ENCODE results near the gene PLCG2.
"Not testable (repeated sequence)": the region's sequence is repeated elsewhere in the genome, so short reads cannot be mapped to it uniquely, and the experiment has no call there.

The PLCG2 gene

GRCh38 chr16:81908466-81909262 lies 129.6 kb downstream of the PLCG2 start:
- DNase-seq = no peak

GRCh38 chr16:81910366-81910885 lies 131.3 kb downstream of the PLCG2 start:
- no peak for DNase-seq

DNA sequence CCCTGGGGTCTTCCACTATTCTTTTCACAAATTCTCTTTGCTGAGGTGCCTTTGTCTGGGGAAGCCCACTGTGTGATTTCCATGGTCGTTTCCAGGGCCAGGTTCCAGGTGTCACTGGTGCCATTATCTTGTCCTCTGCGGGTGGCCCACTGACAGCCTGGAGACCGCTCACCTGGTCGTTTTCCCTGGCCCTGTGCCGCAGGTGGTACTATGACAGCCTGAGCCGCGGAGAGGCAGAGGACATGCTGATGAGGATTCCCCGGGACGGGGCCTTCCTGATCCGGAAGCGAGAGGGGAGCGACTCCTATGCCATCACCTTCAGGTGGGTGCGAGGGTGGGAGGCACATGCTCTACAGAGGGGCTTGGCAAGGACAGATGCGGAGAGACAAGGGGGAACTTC lies 133.3 kb downstream of the PLCG2 start:
- DNase-seq = no peak

DNA sequence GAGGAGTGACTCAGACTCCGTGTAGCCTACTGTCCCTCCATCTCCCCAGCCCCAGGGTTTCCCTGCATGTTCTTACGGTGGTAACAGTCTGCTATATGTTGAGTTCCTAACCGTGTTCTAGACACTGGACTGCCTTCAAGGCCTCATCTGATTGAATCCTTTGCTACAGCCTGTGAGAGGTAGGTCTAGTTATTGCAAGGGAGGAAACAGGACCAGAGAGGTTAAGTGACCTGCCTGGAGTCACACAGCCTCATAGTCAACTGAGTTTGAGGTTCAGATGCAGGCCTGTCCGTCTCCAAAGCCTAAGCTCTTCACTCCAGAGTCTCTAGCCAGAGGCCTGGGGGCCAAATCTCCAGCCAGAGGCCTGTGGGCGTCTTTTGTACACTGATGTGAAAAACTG lies 134.1 kb downstream of the PLCG2 start:
- no peak for DNase-seq

DNA sequence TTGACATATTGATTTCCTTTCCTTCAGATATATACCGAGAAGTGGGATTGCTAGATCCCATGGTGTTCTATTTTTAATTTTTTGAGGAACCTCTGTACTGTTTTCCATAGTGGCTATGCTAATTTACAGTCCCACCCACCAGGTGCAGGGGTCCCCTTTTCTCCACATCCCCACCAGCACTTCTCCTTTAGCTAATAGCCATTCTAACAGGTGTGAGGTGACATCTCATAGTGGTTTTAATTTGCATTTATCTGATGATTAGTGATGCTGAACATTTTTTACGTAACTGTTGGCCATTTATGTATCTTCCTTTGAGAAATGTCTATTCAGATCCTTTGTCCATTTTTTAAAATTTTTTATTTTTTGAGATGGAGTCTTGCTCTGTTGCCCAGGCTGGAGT lies 138.3 kb downstream of the PLCG2 start:
- no peak for DNase-seq

DNA sequence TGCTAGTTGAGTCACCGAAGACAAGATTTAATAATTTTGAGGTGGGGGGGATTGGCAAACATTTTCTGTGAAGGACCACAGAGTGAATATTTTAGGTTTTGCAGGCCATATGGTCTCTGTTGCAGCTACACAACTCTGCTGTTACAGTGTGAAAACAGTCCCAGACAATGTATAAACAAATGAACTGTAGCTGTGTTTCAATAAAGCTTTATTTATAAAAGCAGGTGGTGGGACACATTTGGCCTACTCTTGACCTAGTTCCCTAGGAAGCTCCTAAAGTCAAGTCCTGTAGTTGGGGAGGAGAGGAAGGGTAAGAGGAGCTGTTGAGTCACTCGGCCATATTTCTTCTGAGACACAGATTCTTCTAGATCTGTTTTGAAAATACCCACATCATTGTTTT lies 139.8 kb downstream of the PLCG2 start:
- DNase-seq = no peak

- DNase-seq = no peak
Observed at GRCh38 chr16:81920498-81920897, 141.4 kb downstream of the PLCG2 start.

DNA sequence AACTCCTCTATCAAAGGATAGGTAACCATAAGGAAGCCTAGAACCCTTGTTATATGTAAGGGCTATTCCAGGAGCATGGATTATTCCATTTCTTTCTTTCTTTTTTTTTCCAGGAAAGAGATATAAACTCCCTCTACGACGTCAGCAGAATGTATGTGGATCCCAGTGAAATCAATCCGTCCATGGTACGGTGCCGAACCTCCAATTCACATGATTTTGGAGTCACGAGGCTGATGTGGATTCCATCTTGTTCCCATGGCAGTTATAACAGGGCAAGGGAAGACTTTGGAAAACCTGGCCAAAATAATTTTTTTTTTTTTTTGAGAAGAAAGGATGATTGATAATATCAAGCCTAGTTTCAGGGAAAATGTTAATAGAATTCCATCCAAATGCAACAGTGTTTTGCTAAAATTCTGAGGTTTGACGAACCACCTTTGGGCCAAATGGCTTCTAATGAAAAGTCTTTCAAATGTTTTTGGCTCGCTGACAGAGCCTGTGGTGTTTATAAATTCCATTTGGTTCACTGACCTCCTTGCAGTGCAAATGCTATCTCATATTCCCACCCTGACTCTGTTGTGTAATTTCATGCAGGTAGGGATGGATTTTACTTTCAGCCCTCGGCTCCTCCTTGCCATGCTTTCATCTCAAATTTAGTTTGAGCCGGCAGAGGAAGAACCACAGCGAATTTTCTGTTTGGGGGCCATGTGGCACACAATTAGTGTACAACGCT lies 142.2 kb downstream of the PLCG2 start:
- DNase-seq = no peak

DNA sequence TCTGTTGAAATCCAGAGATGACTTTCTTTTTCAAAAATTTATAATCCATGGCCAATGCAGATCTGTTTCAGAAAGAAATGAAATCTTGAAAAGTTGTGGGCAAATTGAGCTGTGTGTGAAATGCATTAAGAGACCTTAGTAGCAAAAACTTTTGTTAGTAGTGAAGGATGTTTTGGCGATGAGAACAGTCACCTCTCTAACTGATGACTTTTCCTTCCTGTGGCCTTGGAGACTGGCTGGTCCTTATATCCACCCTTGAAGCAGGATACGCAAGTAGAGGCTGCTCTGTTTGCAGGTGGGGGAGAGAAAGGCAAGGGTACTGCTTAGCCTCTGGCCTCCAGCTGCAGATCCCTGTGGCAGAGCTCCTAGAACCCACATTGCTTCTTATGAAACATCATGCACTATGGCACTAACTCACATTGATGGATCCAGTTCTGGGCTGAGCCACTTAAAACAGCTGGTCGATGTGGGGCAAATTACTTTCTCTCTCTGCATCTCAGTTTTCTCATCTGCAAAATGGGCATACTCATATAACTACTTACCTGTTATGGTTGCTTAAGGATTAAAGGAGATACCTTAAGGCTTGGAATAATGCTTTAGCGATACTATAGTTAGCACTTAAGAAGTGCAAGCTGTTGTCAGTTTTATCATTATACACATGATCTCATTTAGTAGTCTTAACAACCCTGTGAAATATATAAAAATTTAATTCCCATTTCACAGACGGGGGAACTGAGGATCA lies 142.9 kb downstream of the PLCG2 start:
- DNase-seq = no peak

- DNase-seq = no peak
Observed at GRCh38 chr16:81923296-81923695, 144.2 kb downstream of the PLCG2 start.

DNA sequence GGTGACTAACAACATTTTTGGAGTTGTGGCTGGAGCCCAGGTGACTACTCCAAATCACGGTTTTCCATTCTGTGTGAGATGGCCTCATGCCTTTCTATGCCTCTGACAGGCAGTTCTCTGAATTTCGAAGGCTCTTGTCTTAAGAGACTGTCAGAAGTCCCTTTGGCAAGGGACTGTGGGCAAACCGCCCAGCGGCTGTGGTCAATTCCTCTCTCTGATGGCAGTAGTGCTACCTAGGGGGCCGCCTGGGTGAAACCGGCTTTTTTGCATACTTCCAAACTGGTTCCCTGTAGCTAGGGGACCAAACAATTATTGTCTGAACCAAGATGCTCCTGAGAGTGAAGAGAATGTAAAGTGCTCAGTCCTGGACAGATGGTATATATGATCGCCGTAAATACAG lies 145.9 kb downstream of the PLCG2 start:
- no peak for DNase-seq

DNA sequence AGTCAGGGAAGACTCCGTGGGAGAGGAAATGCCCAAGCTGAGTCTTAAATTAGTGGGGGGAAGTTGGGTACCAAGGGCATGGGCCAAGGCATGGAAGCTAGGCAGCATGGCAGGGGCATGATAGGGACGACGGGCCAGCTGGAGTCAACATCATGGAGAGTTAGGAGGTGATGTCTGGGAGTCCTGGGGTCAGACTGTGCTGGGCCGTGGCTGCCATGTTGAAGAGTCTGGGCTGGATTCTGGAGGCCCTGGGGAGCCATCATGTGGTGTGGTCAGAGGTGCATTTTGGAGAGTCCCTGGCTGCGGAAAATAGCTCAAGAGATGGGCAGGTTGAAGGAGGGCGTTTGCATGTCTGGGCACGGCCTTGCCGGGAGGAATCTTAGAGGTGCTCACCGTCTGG lies 146.9 kb downstream of the PLCG2 start:
- DNase-seq = no peak

DNA sequence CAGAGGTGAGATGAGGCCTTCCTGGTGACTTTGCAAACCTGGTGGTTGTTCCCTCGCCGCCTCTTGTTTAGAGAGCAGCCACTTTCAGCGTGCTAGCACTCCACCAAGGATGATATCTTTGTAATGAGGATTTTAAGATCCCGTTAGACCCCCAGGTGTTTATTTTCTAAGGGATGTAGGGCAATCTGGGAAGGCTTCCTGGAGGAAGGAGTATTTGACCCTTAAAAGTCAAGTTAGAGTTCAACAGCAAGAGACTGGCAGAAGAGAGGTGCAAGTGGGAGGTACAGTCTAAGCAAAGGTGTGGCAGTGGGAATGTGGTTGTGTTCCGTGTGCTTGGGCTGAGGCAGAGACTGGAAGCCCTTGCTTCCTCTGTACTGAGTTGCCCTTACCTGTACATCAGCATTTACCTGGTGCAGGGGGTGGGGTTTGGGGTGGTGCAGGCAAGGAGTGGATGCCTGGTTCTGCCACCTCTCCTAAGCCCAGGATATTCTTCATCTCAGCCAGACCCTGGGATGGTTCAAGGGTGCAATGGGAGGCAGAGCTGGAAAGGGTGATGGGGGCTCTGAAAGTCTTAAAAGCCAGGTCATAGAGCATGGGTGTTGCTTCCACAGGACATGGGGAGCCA lies 148.6 kb downstream of the PLCG2 start:
- no peak for DNase-seq

- DNase-seq = no peak
Observed at GRCh38 chr16:81928271-81928918, 149.3 kb downstream of the PLCG2 start.

DNA sequence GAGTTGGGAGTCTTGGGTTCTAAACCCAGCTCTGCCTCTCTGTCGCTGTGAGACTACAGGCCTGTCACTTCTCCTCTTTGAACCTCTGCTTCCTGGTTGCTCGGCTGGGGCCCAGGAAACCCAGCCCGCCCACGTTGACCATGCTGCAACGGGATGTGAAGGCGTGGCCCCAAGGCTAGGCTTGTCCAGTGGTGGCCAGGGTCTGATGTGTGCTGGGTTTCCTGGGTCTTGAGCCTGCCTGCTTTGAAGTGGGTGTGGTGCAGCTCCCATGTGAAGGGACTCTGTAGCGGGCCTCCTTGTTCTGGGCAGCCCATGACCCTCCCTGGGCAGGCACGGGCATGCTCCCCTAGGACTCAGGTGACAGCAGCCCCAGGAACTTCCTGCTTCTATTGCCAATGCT lies 149.9 kb downstream of the PLCG2 start:
- DNase-seq = no peak

DNA sequence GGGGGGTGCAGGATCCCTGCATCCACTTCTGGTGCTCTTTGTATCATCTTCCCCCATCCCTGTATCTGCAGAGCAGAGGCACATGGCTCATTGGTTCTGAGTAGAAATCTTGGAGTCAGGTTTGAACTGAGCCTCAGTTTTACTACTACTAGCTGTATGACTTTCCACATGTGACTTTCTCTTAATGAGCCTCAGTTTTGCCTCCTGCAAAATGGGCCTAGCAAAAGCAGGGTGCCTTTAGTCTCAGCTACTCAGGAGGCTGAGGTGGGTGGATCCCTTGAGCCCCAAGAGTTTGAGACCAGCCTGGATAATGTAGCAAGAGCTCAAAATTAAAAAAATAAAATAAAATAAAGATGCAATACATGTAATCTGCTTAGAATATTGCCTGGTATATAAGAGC lies 150.8 kb downstream of the PLCG2 start:
- no peak for DNase-seq

DNA sequence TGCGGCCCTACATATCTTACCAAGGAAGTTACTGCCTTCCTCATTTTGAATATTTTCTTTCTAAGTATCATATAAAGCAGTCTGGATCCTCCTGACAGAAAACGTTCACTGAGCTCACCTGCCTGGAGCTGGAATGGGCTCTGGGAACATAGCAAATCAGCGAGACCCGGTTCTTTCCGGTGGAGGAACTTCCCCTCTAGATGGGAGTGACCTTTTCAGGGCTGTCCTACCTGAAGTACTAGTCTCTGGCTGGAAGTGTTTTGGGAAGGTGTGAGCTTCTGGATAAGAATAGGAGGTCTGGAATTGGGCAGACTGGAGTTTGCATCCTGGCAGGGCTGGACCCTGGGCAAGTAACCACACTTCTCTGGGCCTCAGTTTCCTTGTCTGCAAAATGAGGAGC lies 152.8 kb downstream of the PLCG2 start:
- DNase-seq = no peak

DNA sequence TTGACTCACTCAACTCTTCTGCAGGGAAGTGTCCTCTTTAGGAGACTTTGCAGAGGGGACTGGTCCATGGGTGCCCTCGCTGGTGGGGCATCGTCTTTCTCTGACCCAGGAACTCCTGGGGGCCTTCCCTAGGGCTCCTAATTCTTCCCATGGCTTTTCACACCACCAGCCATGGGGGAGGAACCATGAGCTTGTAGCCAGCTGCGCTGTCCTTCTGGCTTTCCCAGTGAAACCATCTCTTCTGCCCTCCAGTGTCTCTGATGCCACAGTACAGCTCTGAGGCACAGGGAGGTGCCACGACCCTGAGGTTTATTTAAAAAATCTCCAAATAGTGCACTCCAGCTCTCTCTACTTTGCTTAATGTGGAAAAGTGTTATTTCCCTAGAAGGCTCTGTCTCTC lies 153.6 kb downstream of the PLCG2 start:
- no peak for DNase-seq

DNA sequence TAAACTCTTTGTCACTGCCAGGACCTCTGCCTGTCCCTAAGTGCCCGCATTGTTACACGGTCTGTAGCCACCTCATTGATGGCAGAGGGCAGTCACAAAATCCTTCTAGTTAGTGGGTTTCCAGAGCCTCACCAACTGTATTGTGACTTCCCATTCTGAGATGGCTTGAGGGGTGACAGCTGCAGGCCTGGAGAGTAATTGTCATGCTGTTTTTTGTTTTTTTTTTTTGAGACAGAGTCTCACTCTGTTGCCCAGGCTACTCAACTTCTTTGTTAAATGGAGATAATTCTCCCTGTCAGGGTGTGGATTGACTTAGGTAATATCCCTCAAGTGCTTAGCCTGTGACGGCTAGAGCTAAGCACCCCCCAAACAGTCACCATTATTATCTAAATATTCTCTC lies 154.3 kb downstream of the PLCG2 start:
- no peak for DNase-seq

DNA sequence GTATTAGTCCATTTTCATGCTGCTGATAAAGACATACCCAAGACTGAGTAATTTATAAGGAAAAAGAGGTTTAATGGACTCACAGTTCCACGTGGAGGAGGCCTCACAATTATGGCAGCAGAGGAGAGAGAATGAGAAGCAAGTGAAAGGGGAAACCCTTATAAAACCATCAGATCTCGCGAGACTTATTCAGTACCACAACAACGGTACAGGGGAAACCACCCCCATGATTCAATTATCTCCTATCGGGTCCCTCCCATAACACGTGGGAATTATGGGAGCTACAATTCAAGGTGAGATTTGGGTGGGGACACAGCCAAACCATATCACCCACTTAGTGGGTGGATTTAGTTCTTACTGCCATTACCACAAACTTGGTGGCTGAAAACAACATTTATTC lies 155.6 kb downstream of the PLCG2 start:
- not testable (repeated sequence) for DNase-seq

Measured in amygdala (tissue), 56 donors.